ENCODE data around the gene ZBTB11. TPM values are rescaled to one million over a fixed set of nuclear protein-coding genes. Genes with fewer than 3 reads are reported as not detected.

The ZBTB11 gene
- total and polyA plus RNA-seq, 2 of the 13 experiments (the other 11 are each of a cell fraction or from before 2014, with no cell fraction given) = 5.9 to 18.1 TPM

DNA sequence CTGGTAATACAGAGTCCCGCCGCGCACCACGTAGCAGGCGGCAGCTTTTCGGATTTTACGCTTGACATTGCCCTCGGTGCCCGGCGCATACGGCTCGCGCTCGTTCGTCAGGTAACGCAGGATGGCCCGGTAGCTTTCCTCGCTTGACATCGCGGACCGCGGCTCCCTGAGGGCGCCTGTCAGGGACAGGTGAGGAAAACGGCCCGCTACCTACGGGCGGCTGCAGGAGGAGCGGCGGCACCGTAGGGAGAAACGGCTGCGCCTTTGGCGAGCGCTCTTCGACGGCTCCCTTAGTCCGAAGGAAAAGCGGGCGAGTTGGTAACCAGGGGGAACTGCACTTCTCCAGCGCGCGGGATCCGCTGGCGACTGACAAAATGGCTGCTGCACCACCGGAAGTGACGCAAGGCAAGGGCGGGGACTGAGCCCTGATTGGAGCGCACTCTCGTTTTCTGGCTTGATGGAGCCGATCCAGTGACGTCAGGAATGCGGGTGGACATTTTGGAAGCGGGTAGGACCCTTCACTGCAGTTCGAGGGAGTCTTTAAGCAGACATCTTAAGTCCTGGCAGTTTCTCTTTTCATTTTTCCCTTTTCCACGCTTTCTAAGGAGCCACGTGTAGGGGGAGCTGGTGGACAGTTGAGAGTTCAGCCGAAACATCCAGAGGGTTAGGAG lies at the start of gene ZBTB11 (continued):
- no peak; the same call in 1 of the 2 replicates for TF ChIP-seq ZNF703 (CRISPR knock-in tag; IDR thresholded peaks at IDR 0.05; ENCODE audit: borderline replicate concordance)
- TF ChIP-seq ZNF460 (CRISPR knock-in tag; IDR thresholded peaks at IDR 0.05; ENCODE audit: borderline replicate concordance) = no peak; the same call in 1 of the 2 replicates
- TF ChIP-seq ZNF562 (CRISPR knock-in tag; IDR thresholded peaks at IDR 0.05; ENCODE audit: borderline replicate concordance) = no peak
- peak; percentile 33 for TF ChIP-seq TBL1XR1 (IDR thresholded peaks at IDR 0.05; ENCODE audit: borderline replicate concordance, low read length, partially characterized antibody)
- TF ChIP-seq ZFP90 (CRISPR knock-in tag; IDR thresholded peaks at IDR 0.05; ENCODE audit: borderline replicate concordance) = peak; percentile 88
- no peak for TF ChIP-seq PHF21A (CRISPR knock-in tag; IDR thresholded peaks at IDR 0.05)
- TF ChIP-seq, protein P1, sequence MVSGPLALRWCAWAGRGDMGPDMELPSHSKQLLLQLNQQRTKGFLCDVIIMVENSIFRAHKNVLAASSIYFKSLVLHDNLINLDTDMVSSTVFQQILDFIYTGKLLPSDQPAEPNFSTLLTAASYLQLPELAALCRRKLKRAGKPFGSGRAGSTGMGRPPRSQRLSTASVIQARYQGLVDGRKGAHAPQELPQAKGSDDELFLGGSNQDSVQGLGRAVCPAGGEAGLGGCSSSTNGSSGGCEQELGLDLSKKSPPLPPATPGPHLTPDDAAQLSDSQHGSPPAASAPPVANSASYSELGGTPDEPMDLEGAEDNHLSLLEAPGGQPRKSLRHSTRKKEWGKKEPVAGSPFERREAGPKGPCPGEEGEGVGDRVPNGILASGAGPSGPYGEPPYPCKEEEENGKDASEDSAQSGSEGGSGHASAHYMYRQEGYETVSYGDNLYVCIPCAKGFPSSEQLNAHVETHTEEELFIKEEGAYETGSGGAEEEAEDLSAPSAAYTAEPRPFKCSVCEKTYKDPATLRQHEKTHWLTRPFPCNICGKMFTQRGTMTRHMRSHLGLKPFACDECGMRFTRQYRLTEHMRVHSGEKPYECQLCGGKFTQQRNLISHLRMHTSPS (CRISPR knock-in tag; IDR thresholded peaks at IDR 0.05; ENCODE audit: low read depth) = peak; percentile 34; the same call in 1 of the 2 replicates
- TF ChIP-seq, protein P2, sequence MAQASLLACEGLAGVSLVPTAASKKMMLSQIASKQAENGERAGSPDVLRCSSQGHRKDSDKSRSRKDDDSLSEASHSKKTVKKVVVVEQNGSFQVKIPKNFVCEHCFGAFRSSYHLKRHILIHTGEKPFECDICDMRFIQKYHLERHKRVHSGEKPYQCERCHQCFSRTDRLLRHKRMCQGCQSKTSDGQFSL (CRISPR knock-in tag; IDR thresholded peaks at IDR 0.05) = 0 out of 2 replicates have a peak, but pooled peaks have one; percentile 58
- TF ChIP-seq PAWR (CRISPR knock-in tag; IDR thresholded peaks at IDR 0.05; ENCODE audit: borderline replicate concordance) = no peak
- no peak for TF ChIP-seq ZNF24 (IDR thresholded peaks at IDR 0.05)
- no peak for TF ChIP-seq MTA3 (CRISPR knock-in tag; IDR thresholded peaks at IDR 0.05)
- no peak for TF ChIP-seq HMGA1 (CRISPR knock-in tag; conservative IDR thresholded peaks at IDR 0.05)
- TF ChIP-seq, protein P3, sequence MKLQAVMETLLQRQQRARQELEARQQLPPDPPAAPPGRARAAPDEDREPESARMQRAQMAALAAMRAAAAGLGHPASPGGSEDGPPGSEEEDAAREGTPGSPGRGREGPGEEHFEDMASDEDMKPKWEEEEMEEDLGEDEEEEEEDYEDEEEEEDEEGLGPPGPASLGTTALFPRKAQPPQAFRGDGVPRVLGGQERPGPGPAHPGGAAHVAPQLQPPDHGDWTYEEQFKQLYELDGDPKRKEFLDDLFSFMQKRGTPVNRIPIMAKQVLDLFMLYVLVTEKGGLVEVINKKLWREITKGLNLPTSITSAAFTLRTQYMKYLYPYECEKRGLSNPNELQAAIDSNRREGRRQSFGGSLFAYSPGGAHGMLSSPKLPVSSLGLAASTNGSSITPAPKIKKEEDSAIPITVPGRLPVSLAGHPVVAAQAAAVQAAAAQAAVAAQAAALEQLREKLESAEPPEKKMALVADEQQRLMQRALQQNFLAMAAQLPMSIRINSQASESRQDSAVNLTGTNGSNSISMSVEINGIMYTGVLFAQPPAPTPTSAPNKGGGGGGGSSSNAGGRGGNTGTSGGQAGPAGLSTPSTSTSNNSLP (IDR thresholded peaks at IDR 0.05; ENCODE audit: low read depth, low read length) = no peak
- TF ChIP-seq ZC3H13 (CRISPR knock-in tag; IDR thresholded peaks at IDR 0.05) = no peak
- 0 out of 2 replicates have a peak, but pooled peaks have one; percentile 20 for TF ChIP-seq ZNF761 (CRISPR knock-in tag; conservative IDR thresholded peaks at IDR 0.05)
- peak; percentile 72 for TF ChIP-seq CEBPG (CRISPR knock-in tag; IDR thresholded peaks at IDR 0.05)
- TF ChIP-seq, protein P4, sequence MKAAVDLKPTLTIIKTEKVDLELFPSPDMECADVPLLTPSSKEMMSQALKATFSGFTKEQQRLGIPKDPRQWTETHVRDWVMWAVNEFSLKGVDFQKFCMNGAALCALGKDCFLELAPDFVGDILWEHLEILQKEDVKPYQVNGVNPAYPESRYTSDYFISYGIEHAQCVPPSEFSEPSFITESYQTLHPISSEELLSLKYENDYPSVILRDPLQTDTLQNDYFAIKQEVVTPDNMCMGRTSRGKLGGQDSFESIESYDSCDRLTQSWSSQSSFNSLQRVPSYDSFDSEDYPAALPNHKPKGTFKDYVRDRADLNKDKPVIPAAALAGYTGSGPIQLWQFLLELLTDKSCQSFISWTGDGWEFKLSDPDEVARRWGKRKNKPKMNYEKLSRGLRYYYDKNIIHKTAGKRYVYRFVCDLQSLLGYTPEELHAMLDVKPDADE (CRISPR knock-in tag; IDR thresholded peaks at IDR 0.05) = peak; percentile 76; the same call in 1 of the 2 replicates
- no peak for TF ChIP-seq ZNF30 (CRISPR knock-in tag; IDR thresholded peaks at IDR 0.05)
- TF ChIP-seq, protein P5, sequence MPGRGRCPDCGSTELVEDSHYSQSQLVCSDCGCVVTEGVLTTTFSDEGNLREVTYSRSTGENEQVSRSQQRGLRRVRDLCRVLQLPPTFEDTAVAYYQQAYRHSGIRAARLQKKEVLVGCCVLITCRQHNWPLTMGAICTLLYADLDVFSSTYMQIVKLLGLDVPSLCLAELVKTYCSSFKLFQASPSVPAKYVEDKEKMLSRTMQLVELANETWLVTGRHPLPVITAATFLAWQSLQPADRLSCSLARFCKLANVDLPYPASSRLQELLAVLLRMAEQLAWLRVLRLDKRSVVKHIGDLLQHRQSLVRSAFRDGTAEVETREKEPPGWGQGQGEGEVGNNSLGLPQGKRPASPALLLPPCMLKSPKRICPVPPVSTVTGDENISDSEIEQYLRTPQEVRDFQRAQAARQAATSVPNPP (CRISPR knock-in tag; IDR thresholded peaks at IDR 0.05) = no peak
- no peak for TF ChIP-seq KLF15 (CRISPR knock-in tag; IDR thresholded peaks at IDR 0.05; ENCODE audit: borderline replicate concordance)
- no peak for TF ChIP-seq ZNF253 (CRISPR knock-in tag; IDR thresholded peaks at IDR 0.05; ENCODE audit: borderline replicate concordance)
- no peak for TF ChIP-seq EEA1 (CRISPR knock-in tag; IDR thresholded peaks at IDR 0.05; ENCODE audit: borderline replicate concordance)
- peak; percentile 62; the same call in 1 of the 2 replicates for TF ChIP-seq PITX1 (CRISPR knock-in tag; IDR thresholded peaks at IDR 0.05)
- TF ChIP-seq TP53 (CRISPR knock-in tag; conservative IDR thresholded peaks at IDR 0.05) = peak; percentile 60; the same call in 1 of the 2 replicates

Measured in HepG2 (cell line).